KMS-11 (cell line): ENCODE measurements around the gene RAD51B.

ENCODE experiments used
- H2AFZ ChIP-seq: fragments of 200-600 bp; sonication (generic); 2 replicates; pipeline ENCODE4 v1.6.1; 2016; ENCODE audit warnings: antibody characterized with exemption, mixed run types, low read depth
- H3K27ac ChIP-seq: fragments of 200-600 bp; sonication (generic); 2 replicates; pipeline ENCODE4 v1.6.1; 2016; ENCODE audit warnings: mild to moderate bottlenecking, mixed run types
- H3K27me3 ChIP-seq: fragments of 200-600 bp; sonication (generic); 2 replicates; pipeline ENCODE4 v1.6.1; 2017; ENCODE audit warnings: mild to moderate bottlenecking, low read depth, mixed run types, moderate library complexity; ENCODE audit not compliant: insufficient read depth
- H3K36me3 ChIP-seq: fragments of 200-600 bp; sonication (generic); 2 replicates; pipeline ENCODE4 v1.6.1; 2017; ENCODE audit warnings: mild to moderate bottlenecking, mixed run types; ENCODE audit not compliant: insufficient read depth
- H3K4me1 ChIP-seq: fragments of 200-600 bp; sonication (generic); 2 replicates; pipeline ENCODE4 v1.6.1; 2016; ENCODE audit warnings: mild to moderate bottlenecking, low read depth, mixed run types; ENCODE audit not compliant: poor library complexity, severe bottlenecking
- H3K4me2 ChIP-seq: fragments of 200-600 bp; sonication (generic); 2 replicates; pipeline ENCODE4 v1.7.0; 2016; ENCODE audit warnings: mild to moderate bottlenecking, mixed run types
- H3K4me3 ChIP-seq: fragments of 200-600 bp; sonication (generic); IDR thresholded peaks from 2 replicates; pipeline ENCODE4 v1.6.1; 2017; ENCODE audit warnings: low read depth, low read length, mixed read lengths; ENCODE audit not compliant: insufficient read depth
- H3K79me2 ChIP-seq: fragments of 200-600 bp; sonication (generic); 2 replicates; pipeline ENCODE4 v1.6.1; 2016; ENCODE audit warnings: low read depth, mixed run types; ENCODE audit not compliant: insufficient read depth
- H3K9ac ChIP-seq: fragments of 200-600 bp; sonication (generic); 2 replicates; pipeline ENCODE4 v1.6.1; 2016; ENCODE audit warnings: mild to moderate bottlenecking, mixed run types
- H4K20me1 ChIP-seq: fragments of 200-600 bp; sonication (generic); 2 replicates; pipeline ENCODE4 v1.6.1; 2016; ENCODE audit warnings: mild to moderate bottlenecking, mixed run types; ENCODE audit not compliant: insufficient read depth
- CTCF ChIP-seq: fragments of 200-600 bp; sonication (generic); conservative IDR thresholded peaks from 2 replicates; pipeline ENCODE4 v1.6.1; 2017; ENCODE audit warnings: low read depth, mild to moderate bottlenecking, antibody characterized with exemption, low read length, moderate library complexity, mixed read lengths

Gene RAD51B

GRCh38 chr14:67798731-67799130, 20.8 kb upstream of the RAD51B start:
- Histone ChIP-seq H3K4me1 (no peaks in the 10 kb centered on the region), H3K4me3 (no peak overlapping the region), H4K20me1 (no peaks in the 10 kb centered on the region), H3K27ac (no peak overlapping the region), H3K36me3 (no peaks in the 10 kb centered on the region), H3K4me2 (no peak overlapping the region), H3K79me2 (no peaks in the 10 kb centered on the region), H3K27me3 (no peaks in the 10 kb centered on the region), H2AFZ (no peak overlapping the region), H3K9ac (no peak overlapping the region)
- TF ChIP-seq CTCF: no peak

- no peak overlapping the region for H3K9ac ChIP-seq
- TF ChIP-seq CTCF: no peak
- no peak overlapping the region for H3K4me3 ChIP-seq
- no peaks in the 10 kb centered on the region for H3K27me3 ChIP-seq
- H3K27ac ChIP-seq: no peak overlapping the region
- H2AFZ ChIP-seq: no peak overlapping the region
- H3K36me3 ChIP-seq: no peaks in the 10 kb centered on the region
- H3K79me2 ChIP-seq: no peaks in the 10 kb centered on the region
- no peaks in the 10 kb centered on the region for H3K4me1 ChIP-seq
- no peaks in the 10 kb centered on the region for H4K20me1 ChIP-seq
- H3K4me2 ChIP-seq: no peak overlapping the region
Observed at GRCh38 chr14:67800743-67801142, 18.8 kb upstream of the RAD51B start.

- Histone ChIP-seq H3K4me1 (no peaks in the 10 kb centered on the region), H3K27ac (no peak overlapping the region), H2AFZ (no peak overlapping the region), H3K9ac (no peak overlapping the region), H3K4me2 (no peak overlapping the region), H4K20me1 (no peaks in the 10 kb centered on the region), H3K4me3 (no peak overlapping the region), H3K79me2 (no peaks in the 10 kb centered on the region), H3K36me3 (no peaks in the 10 kb centered on the region), H3K27me3 (no peaks in the 10 kb centered on the region)
- TF ChIP-seq CTCF: no peak
Observed at GRCh38 chr14:67806246-67806645, 13.3 kb upstream of the RAD51B start.

GRCh38 chr14:67814821-67815220, 4.8 kb upstream of the RAD51B start:
- Histone ChIP-seq H4K20me1 (no peaks in the 10 kb centered on the region), H3K4me2 (peak overlapping the region; percentile 76; the same call in 1 of the 2 replicates), H3K27ac (no peak overlapping the region), H2AFZ (no peak overlapping the region), H3K9ac (no peak overlapping the region), H3K36me3 (no peaks in the 10 kb centered on the region), H3K27me3 (no peaks in the 10 kb centered on the region), H3K4me1 (peaks cover 10% of the 10 kb centered on the region), H3K79me2 (peaks cover 7% of the 10 kb centered on the region; the same call in 1 of the 2 replicates), H3K4me3 (no peak overlapping the region)
- TF ChIP-seq CTCF: no peak
